ENCODE measurements around the gene PXDN.

GRCh38 chr2:1781291-1782080 lies 37.2 kb upstream of the PXDN start:
- TF ChIP-seq, protein P1, sequence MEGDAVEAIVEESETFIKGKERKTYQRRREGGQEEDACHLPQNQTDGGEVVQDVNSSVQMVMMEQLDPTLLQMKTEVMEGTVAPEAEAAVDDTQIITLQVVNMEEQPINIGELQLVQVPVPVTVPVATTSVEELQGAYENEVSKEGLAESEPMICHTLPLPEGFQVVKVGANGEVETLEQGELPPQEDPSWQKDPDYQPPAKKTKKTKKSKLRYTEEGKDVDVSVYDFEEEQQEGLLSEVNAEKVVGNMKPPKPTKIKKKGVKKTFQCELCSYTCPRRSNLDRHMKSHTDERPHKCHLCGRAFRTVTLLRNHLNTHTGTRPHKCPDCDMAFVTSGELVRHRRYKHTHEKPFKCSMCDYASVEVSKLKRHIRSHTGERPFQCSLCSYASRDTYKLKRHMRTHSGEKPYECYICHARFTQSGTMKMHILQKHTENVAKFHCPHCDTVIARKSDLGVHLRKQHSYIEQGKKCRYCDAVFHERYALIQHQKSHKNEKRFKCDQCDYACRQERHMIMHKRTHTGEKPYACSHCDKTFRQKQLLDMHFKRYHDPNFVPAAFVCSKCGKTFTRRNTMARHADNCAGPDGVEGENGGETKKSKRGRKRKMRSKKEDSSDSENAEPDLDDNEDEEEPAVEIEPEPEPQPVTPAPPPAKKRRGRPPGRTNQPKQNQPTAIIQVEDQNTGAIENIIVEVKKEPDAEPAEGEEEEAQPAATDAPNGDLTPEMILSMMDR (conservative IDR thresholded peaks at IDR 0.05 in 1 of 2, IDR thresholded peaks at IDR 0.05 in 1 of 2; ENCODE audit: extremely low read depth in 1 of 2, insufficient read depth in 1 of 2, low read depth in 1 of 2, low read length in 2 of 2), result no peak
- no peak for TF ChIP-seq EZH2 (IDR thresholded peaks at IDR 0.05; ENCODE audit: borderline replicate concordance, low read length)

Measured in mammary epithelial cell (primary cell).